Nucleus accumbens (tissue), 56 donors: ENCODE data around the gene FOS.

Experiments
- DNase-seq, 56 donors: peaks; one replicate each; lab custom pipeline; 2025; lab: John Stamatoyannopoulos, UW

Gene FOS

GRCh38 chr14:75274050-75274898 is 4.4 kb upstream of the FOS start:
- no peak for DNase-seq

GRCh38 chr14:75274899-75275569 is 3.6 kb upstream of the FOS start:
- DNase-seq, result peak in 17 of 56 donors; percentile 10 to 54 (median 24)

GRCh38 chr14:75275598-75275997 is 3.0 kb upstream of the FOS start:
- DNase-seq, result no peak

- peak; percentile 24 to 95 (median 78) for DNase-seq
Observed at GRCh38 chr14:75277008-75277814, 1.4 kb upstream of the FOS start.

- no peak for DNase-seq
Observed at GRCh38 chr14:75277815-75278421, 710 bp upstream of the FOS start.

GRCh38 chr14:75279153-75279762 is 630 bp downstream of the FOS start:
- peak in 53 of 56 donors; percentile 33 to 91 (median 66) for DNase-seq

GRCh38 chr14:75279763-75280290 is 1.2 kb downstream of the FOS start:
- peak in 21 of 56 donors; percentile 33 to 79 (median 52) for DNase-seq

- DNase-seq, result peak in 2 of 56 donors; percentile 29 to 47
Observed at GRCh38 chr14:75280291-75280830, 1.7 kb downstream of the FOS start.

- peak in 20 of 56 donors; percentile 21 to 79 (median 42) for DNase-seq
Observed at GRCh38 chr14:75280831-75281653, 2.4 kb downstream of the FOS start.

GRCh38 chr14:75281654-75282019 is 3.0 kb downstream of the FOS start:
- DNase-seq, result no peak

GRCh38 chr14:75282170-75282554 is 3.5 kb downstream of the FOS start:
- peak in 1 of 56 donors; percentile 16 for DNase-seq

- peak in 2 of 56 donors; percentile 20 to 25 for DNase-seq
Observed at GRCh38 chr14:75282555-75283161, 4.0 kb downstream of the FOS start.

GRCh38 chr14:75283162-75283832 is 4.7 kb downstream of the FOS start:
- DNase-seq, result no peak

- no peak for DNase-seq
Observed at GRCh38 chr14:75283833-75284563, 5.4 kb downstream of the FOS start.

- no peak for DNase-seq
Observed at GRCh38 chr14:75285331-75285730, 6.7 kb downstream of the FOS start.

GRCh38 chr14:75286313-75286712 is 7.7 kb downstream of the FOS start:
- DNase-seq, result no peak

GRCh38 chr14:75289840-75290388 is 11.3 kb downstream of the FOS start:
- no peak for DNase-seq
